Ureter (tissue), 1 donor: ENCODE measurements around the gene MOSPD3. TPM values are rescaled to one million over a fixed set of nuclear protein-coding genes. Genes with fewer than 3 reads are reported as not detected.
"Not testable (repeated sequence)": the region's sequence is repeated elsewhere in the genome, so short reads cannot be mapped to it uniquely, and the experiment has no call there.

Source experiments
- DNase-seq: peaks from one replicate; pipeline ENCODE4 v3.0.0-alpha.2; 2020; ENCODE audit warnings: low spot score
- total RNA-seq: library from RNA; stranded (reverse); gene quantifications from one replicate; pipeline ENCODE4 v1.2.4, GENCODE V29; 2023
- donor health status: DM: yes; HTN: yes; CAD: no.

Gene MOSPD3
- total RNA-seq, 1 donor from 2014 or later = 18.0 TPM

GRCh38 chr7:100623951-100624824 is 11.8 kb downstream of the MOSPD3 start:
- no peak for DNase-seq

DNA sequence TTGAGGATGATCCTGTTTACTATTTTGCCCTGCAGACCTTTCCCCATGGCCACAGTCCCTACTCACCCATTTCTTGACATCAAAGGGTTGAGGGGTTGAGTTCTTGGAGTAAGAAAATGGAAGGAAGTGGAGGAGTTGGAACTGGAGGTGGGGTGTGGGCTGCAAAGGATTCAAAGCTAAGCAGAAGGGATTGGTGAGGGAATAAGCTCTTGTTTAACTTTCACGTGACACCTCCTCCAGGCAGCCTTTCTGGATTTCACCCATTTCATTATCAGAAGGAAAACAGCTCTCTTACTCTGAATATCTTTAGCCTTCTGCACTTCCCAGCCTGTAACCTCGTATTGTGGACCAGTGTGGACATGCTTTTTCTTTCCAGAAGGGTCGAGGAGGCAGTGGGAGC is 13.7 kb downstream of the MOSPD3 start:
- no peak for DNase-seq

GRCh38 chr7:100626530-100627237 is 14.3 kb downstream of the MOSPD3 start:
- DNase-seq = peak; percentile 83

- DNase-seq = no peak
Measured at GRCh38 chr7:100627238-100627549, 14.9 kb downstream of the MOSPD3 start.

DNA sequence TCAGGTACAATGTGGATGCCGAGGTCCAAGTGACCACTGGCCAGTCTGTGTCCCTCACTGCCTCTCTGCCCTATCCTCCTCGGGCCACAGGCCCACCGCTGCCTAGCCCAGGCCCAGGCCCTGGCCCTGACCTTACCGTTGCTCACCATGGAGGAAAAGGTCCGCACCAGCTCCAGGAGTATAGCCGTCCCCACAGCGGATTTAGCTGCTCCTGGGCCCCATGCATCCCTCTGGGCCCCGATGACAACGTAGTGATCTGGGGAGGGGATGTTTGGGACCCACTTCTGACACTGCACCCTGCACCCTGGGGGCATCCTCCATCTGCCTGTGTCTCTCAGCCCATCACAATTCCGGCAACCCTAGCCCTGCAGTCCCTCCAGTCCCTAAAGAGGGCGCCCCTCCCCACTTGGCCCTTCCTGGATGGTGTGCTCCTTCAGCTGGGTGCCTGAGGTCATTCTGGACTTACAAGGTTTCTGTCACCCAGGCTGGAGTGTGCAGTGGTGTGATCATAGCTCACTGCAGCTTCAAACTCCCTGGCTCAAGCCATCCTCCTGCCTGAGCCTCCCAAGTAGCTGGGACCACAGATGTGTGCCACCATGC is 16.9 kb downstream of the MOSPD3 start:
- DNase-seq = no peak

DNA sequence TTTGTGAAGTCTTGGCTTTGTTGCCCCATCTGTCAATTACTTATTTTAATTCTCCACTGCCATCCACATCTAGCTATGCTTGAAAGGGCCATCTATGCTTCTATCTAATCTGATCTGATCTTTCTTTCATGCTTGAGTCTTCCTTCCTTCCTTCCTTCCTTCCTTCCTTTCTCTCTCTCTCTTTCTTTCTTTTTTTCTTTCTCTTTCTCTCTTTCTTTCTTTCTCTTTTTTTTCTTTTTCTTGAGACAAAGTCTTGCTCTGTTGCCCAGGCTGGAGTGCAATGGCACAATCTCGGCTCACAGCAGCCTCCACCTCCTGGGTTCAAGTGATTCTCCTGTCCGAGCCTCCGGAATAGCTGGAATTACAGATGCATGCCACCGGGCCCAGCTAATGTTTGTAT is 17.7 kb downstream of the MOSPD3 start:
- DNase-seq = no peak

- no peak for DNase-seq
Measured at GRCh38 chr7:100632951-100633717, 20.8 kb downstream of the MOSPD3 start.

DNA sequence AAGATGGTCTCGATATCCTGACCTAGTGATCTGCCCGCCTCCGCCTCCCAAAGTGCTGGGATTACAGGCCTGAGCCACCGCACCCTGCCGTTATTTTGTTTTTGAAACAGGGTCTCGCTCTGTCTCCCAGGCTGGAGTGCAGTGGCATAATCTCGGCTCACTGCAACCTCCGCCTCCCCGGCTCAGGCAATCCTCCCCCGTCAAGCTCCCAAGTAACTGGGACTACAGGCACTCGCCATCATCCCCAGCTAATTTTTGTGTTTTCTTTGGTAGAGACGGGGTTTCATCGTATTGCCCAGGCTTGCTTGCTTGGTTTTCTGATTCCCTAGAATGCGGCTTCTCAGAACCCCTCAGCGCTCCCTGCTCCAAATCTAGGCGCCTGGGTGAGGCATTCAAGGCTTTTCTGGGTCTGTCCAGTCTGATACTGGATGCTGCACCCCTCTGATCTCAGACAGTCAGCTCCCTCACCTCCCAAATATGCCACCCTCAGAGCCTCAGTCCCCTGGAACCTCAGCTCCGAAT is 27.7 kb downstream of the MOSPD3 start:
- no peak for DNase-seq

DNA sequence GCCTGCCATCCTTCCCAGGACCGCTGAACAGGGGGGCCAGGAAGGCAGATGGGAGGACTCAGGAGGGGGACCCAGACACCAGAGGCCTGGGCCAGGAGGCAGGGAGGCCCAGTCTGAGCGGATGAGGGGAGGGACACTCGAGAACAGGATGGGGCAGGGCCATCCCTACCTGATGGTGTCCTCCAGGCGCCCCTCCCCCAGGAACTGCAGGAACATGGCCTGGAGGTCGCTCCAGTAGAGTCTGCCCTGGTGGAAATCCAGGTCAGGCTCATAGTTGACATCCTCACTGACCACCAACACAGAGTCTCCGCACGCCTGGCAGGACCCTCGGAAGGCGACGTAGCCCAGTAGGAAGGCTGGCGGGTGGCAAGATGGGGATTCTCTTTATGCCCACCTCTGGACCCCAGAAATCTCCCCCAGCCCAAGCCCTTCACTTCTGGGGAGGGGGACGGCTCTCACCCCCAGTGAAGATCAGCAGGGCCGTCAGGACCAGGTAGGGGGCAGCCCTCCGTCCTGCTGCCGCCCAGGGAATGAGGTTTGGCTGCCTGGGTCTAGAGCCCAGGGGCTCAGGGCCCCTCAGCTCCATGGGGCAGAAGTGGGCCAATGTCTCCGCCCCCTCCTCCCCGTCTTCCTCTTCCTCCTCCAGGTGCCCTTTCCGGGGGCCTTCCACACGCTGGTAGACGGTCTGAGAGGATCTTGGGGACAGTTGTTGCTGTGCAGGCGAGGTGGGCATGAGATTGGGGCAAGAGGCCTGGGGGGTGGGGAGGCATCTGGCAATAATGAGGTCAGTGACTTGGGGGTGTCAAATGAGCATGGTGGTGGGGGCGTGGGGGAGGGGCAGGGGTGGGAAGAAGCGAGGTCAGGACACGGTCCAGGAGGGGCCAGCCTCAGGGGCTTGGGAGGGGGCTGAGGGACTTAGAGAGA is 28.4 kb downstream of the MOSPD3 start:
- DNase-seq = no peak

DNA sequence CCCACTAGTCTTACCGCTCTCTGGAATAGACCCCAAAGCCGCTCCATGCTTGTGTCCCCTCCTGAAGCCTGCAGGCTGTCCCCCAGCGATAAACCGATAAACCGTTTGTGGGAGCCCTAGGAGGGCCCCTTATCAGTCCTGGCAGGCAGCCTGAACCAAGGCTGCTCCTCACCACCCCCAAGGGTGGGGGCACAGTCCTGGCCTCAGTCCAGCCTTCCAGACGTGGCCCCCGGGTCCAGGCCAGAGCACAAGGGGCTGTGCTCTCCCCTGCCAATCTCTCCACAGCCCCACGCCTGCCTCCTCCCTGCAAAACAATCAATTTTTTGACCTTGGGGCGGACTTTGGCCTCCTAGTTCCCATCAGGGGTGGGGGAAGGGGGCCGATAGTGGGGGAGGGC is 29.1 kb downstream of the MOSPD3 start, which contains the start of gene TFR2:
Gene TFR2, minus strand, starts transcription at position 90 of the 397 bp plus-strand sequence. Its CDS starts 43 bp downstream, at position 47.
- no peak for DNase-seq

- DNase-seq = no peak
Measured at GRCh38 chr7:100641860-100642533, 29.7 kb downstream of the MOSPD3 start.

DNA sequence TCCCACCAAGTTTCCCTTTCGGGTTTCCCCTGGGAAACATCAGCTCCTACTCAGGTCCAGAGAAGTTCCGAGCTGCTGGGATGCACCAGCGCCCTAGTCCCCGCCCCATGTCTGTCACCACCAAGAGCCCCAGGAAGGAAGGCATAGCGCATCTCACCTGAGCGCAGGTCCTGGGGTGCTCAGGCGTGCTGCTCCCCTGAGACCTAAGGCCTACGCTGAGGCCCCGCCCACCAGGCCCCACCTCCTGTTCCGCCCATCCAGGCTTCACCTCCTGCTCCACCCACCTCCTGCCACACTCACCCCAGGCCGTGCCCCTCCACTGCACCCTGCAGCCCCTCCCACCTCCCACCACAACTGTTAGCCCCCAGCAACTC is 30.2 kb downstream of the MOSPD3 start:
- no peak for DNase-seq

GRCh38 chr7:100649826-100650565 is 37.7 kb downstream of the MOSPD3 start:
- DNase-seq = no peak

DNA sequence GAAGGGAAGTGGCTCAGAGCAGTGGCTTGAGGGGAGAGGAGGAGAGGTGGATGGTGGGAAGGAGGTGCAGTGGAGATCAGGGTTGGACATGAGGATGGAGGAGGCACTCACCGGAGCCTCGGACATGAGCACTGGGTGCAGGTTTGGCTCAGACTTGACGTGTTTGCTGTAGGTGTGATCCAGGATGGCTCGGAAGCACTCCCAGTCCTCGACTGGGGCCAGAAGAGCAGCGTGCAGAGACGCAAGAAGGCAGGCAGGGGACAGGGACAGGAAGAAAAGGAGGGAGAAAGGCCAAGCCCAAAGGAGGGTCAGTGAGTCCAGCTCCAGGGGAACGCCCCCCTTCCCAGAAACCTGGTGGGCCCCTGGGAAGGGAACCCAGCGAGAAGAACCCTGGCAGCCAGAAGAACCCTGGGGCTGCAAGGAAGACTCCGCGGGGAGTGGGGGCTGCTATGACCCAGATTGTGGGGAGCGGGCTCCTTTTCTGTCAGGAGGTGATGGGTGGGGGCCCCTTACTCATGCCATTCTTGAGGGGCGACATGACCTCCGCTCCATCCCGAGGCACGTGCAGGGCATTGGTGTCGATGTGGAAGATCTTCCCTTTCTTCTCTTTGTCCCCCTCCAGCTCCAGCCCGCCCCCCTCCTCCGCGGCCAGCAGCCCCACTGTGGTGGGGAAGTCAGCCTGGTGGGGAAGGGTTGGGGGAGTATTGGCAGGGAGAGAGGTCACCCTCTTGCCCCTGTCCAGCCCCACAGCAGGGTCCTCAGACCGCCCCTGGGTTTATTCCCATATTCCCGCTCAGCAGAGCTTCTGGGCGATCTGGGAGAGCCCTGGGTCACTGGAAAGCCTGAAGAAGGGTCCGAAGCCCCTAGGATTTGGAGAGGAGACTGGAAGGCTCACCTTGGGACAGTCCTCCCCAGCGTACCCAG is 42.8 kb downstream of the MOSPD3 start:
- DNase-seq = no peak

DNA sequence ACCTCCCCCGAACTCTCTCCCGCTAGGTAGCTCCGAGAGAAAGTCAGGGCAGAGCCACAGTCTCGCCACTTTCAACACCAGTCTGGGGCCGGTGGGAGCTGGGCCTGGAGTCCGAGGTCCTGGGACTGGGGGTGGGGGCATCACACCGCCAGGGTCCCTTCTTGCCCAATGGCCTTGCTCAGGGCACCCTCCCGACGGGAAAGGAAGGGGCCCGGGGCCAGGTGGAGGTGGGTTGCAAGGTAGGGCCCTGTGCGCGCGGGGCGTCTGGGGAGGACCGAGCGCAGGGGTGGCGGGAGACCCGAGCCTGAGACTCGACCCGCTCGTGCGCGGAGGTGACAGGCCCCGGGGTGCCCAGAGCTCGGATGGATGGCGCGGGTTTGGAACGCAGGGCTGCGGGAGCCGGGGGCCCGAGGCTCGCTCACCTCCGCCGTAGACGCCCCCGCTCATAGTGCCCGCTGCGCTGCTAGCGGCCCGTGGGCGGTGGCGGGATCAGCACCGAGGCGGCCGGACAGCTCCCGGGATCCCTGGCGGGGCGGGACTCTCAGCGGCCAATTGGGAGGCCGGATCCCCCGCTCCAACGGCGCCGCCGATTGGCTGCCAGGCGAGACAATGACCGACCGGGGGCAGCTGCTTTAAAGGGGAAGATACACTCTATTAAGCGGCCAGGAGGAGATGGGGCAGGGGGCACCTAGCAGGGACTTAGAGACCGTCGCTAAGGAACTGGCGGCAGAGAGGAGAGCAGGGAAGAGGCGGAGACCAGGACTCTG is 43.8 kb downstream of the MOSPD3 start, which contains the start of gene ACTL6B:
Gene ACTL6B, minus strand, starts transcription at position 541 of the 767 bp plus-strand sequence. Its CDS starts 94 bp downstream, at position 447.
- no peak for DNase-seq

DNA sequence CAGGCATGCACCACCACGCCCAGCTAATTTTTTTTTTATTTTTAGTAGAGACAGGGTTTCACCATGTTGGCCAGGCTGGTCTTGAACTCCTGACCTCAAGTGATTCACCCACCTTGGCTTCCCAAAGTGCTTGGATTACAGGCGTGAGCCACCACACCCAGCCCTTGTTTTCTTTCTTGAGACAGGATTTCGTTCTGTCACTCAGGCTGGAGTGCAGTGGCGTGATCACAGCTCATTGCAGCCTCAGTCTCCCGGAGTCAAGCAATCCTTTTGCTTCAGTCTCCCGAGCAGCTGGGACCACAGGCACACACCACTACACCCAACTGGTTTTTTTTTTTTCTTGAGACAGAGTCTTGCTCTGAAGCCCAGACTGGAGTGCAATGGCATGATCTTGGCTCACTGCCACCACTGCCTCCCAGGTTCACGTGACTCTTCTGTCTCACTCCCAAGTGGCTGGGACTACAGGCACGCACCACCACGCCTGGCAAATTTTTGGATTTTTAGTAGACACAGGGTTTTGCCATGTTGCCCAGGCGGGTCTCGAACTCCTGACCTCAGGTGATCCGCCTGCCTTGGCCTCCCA is 49.9 kb downstream of the MOSPD3 start:
- not testable (repeated sequence) for DNase-seq
